Pons (tissue), 1 donor: ENCODE measurements around the gene SLC22A31.
"Not testable (repeated sequence)": the region's sequence is repeated elsewhere in the genome, so short reads cannot be mapped to it uniquely, and the experiment has no call there.

Source experiments
- DNase-seq: peaks from one replicate; pipeline ENCODE4 v3.0.0-alpha.2; 2016; ENCODE audit warnings: low spot score

The SLC22A31 gene

GRCh38 chr16:89178453-89179147 is 21.7 kb downstream of the SLC22A31 start:
- DNase-seq = no peak

- DNase-seq = no peak
Observed at GRCh38 chr16:89177501-89177900, 22.8 kb downstream of the SLC22A31 start.

- DNase-seq = no peak
Observed at GRCh38 chr16:89176717-89177116, 23.6 kb downstream of the SLC22A31 start.

GRCh38 chr16:89176147-89176690 is 24.1 kb downstream of the SLC22A31 start:
- DNase-seq = no peak

GRCh38 chr16:89175280-89176146 is 24.8 kb downstream of the SLC22A31 start:
- DNase-seq = no peak

DNA sequence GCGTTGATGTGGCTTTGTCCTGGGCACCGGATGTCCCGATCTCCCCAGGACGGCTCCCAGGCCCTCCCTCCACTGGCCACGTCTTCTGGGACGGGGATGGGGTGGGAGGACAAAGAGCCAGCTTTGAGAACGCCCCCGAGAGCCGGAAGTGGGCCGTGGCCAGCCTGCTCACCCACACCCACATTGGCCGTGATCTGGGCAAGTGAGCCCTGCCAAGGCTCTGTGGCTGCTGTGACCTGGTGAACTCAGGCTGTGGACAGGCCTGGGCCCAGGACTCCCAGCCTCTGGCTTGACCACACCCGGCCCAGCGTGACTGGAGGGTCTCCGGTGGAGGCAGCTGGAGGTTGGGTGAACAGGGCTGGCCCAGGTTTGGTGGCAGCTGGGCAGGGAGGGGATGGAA is 25.5 kb downstream of the SLC22A31 start:
- no peak for DNase-seq

- DNase-seq = no peak
Observed at GRCh38 chr16:89174055-89174827, 26.1 kb downstream of the SLC22A31 start.

DNA sequence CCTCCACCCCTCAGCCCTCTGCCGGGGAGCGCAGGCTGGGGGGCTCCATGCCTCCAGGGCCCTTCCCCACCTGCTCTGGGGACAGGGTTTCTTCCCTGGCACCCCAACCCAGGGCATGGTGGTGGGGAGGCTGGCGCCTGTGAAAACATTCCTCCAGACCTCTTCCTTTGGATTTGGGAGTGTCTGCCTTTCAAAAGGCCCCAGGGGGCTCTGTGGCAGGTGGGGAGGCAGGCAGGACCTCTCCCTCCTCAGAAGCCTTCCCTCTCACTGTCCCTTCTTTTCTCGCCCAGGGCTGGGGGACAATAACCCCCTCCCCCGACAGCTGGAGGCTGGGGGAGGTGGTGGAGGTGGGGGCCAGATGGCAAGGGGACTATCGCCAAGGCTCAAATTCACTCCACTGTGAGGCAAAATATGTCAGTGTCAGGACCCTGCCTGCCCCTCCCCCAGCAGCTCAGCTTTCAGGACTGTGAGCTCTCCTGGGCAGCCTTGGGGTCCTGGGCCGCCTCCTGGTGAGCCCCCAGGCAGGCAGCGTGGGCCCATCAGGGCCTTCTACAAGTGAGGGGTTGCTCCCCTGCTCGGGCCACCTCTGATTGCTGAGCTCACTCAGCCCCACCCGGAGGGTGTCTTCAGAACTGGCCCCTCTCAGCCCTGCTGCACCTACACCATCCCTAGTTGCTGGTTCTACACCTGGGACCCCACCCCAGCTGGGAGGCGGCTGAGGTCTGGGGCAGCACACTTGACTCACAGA is 27.0 kb downstream of the SLC22A31 start:
- DNase-seq = no peak

- no peak for DNase-seq
Observed at GRCh38 chr16:89172528-89173173, 27.7 kb downstream of the SLC22A31 start.

GRCh38 chr16:89172171-89172527 is 28.2 kb downstream of the SLC22A31 start:
- no peak for DNase-seq

DNA sequence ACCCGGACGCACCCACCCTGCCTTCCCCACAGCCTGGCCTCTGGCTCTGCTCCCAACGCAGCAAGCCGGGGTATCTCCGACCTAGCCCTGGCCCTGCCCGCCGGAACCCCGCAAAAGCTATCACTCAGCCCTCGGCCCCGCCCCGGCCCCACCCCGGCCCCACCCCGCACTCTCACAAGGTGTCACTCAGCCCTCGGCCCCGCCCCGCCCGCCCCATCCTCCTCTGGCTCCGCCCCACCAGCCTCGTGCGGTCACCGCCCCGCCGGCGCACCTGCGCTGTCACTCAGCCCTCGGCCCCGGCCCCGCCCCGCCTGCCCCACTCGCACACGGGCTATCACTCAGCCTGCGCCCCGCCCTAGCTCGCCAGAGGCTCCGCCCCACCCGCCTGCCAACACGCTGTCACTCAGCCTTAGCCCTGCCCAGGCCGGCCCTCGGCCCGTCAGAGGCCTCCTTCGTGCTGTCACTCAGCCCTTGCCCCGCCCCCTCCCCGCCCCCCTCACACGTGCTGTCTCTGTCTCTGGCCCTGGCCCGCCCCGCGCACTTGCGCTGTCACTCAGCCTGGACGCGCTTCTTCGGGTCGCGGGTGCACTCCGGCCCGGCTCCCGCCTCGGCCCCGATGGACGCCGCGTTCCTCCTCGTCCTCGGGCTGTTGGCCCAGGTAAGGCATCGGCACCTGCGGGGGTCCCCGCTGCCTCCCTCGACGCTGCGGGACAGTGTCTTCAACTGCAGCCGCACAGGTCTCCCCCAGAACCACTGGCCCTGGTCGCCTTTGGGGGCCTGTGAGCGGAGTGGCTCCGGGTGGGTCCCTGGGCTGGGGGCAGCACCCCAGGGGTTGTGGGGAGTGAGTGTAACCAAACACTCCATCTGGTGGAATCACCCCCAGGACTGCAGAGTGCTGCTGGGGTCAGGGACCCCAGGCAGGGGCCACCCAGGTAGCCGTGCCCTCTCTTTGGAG is 28.8 kb downstream of the SLC22A31 start, which contains the start of gene CDH15:
CDH15 (plus strand) TSS at position 533 of the 955 bp plus-strand sequence; CDS start at position 617, 84 bp downstream.
- peak; percentile 72 for DNase-seq

DNA sequence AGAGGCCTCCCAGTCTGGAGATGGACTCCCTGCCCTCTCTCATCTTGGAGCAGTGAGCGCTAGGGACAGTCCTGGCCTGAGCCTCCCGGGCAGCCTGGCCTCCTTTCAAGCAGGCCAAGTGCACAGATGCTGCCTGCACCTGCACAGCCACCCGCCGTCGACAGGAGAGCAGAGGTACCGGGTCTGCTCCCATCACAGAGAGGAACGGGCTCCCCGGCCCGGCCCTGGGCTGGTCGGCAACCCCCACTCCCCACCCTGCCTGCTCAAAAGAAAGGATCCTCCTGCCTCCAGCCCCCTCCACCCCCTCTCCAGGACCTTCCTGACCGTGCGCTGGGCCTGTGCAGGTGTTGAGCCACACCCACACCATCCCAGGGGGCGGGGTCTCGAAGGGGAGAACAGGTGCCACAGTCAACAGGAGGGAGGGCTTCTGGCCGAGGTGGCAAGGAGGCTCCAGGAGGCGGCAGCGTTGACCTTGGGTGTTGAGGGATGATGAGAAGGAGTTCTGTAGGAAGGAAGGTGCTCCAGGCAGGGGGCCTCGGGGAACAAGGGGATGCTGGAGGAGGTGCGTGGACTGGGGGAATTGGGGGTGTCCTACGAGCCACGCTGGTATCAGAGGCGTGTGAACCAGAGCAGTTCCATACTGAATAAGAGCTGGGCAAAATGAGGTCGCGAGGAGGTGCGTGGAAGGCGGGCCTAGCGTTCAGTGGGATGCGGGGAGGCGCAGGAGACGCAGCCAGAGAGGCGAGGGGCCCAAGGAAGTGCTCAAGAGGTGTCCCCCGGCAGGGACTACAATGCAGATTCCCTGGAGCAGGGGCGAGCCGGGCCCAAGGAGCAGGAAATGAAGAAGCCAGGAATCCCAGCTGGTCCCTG is 29.8 kb downstream of the SLC22A31 start:
- no peak for DNase-seq

DNA sequence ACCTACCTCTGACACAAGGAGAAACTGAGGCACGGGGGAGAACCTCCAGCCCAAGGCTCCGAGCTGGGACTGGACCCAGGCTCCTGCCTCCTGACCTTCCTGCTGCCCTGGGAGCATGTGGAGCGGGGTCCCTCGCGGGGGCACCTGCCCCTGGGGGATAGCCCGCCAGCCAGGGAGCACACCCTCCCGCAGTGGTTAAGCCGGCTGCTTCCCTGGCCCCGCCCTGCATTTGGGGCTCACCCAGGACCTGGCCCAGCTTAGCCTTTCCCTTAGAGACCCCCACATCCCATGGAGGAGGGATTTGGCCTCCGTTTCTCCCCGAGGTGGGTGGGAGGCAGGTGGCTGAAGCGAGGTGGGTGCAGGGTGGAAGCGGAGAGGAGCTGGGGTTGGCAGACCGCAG is 30.6 kb downstream of the SLC22A31 start:
- no peak for DNase-seq

DNA sequence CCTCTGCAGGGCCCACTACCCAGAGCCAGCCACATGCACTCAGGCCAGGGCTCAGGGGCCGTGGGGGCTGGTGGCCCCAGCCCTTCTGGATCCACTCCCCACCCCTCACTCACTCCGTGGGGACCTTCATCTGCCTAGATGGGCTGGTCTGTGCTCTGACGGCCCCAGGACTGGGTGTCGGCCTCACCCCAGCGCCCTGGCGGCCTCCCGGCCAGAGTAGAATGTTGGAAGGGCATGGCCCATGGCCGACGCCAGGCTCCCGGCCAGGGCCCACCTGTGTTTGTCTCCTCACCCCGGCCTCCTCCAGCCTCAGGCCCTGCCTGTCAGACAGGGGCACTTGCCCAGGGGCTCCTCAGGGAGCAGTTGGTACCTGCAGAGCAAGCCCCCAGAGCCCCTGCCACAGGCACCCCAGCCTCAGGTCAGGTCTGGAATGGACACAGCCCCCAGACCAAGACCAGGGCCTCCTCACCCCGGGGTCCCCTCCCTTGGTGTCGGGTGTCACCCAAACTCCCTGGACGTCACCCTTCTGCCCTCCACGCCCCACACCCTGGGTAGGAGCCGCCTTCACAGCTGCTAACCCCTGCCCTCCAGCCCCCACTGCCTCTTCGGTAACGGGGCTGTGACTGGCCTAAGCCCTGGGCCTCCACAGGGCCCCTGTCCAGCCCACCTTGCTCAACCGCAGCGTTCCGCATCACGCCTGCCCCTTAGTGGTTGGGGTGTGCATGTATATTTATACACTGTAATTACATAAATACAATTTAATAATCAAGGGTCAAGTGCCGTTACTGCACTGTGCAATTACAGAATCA is 31.8 kb downstream of the SLC22A31 start:
- no peak for DNase-seq

DNA sequence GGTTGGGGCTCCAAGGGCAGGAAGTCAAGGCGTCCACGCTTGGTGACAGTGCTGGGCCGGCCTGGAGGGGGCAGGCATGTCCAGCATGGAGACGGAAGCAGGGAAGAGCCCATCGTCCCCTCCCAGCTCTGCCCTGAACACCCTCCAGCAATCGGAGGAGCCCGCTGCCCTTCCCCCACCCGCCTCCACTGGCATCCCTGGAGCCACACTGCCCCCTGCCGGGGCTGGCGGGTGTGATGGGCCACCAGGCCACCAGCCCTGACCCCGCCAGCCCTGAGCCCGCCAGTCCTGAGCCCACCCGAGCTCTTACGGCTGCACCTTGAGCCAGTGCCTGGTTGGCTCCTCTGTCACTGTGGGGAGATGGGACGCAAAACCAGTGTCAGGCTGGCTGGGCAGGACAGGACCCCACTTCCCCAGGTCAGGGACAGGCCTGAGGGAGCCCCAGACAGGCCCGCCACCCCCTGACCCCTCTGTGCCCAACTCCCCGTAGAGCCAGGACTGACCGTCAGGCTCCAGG is 32.9 kb downstream of the SLC22A31 start:
- peak; percentile 51 for DNase-seq

GRCh38 chr16:89166696-89167424 is 33.5 kb downstream of the SLC22A31 start:
- no peak for DNase-seq

DNA sequence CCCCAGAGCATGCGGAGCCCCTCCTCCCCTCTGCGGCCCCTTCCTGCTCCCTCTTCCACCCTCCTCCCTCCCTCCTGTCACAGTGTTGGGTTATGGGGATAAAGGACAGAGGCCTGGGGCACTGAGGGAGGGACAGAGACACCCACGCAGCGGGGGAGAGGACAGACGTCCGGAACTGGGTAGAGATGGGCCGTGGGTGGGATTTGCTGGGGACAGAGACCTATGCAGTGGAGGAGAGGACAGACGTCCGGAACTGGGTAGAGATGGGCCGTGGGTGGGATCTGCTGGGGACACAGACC is 34.7 kb downstream of the SLC22A31 start:
- not testable (repeated sequence) for DNase-seq
